Left colon (tissue), 2 donors: Measurements from ENCODE around the gene PLBD2. TPM values are rescaled to one million over a fixed set of nuclear protein-coding genes. Genes with fewer than 3 reads are reported as not detected.

Experiments
- ATAC-seq: fragments of 200-7000 bp; cut with Tn5 transposase; one replicate; pipeline ENCODE4 v1.9.1; 2020; ENCODE audit warnings: mild to moderate bottlenecking, moderate library complexity
- DNase-seq, 2 donors: peaks; one replicate each; pipeline ENCODE4 v3.0.0-alpha.2; 2020
- intact Hi-C, 2 donors: fragments of 100-400 bp; cut with DNase I in 1 of 2; cut with micrococcal nuclease in 1 of 2; formaldehyde crosslinking; loops; one replicate each; pipeline versions ENCODE4 v1.11.2 to v1.14.0; 2022; cut with DNase I, micrococcal nuclease
- long read RNA-seq: library from polyadenylated mRNA; unstranded; transcript quantifications from one replicate; pipeline ENCODE4 v2.0.0, GENCODE V29; 2021
- total RNA-seq, 2 donors: library from RNA; stranded (reverse); fragmentation: NEBNext Ultra II Directional; extraction: Animal tissue kit (Norgen Biotek cat#: 25700); gene quantifications; one replicate each; pipeline ENCODE4 v1.2.1, GENCODE V29; 2021
- donor health status: DM: no; HTN: no; CAD: no.
- donor health status: DM: yes; HTN: yes; CAD: no.

Gene PLBD2
- total RNA-seq, result 10 to 100 TPM; 17.7 to 23.5 TPM
- long read RNA-seq, full-length matches to known transcripts, result 7 of 10 reads
- long read RNA-seq, partial matches to known transcripts, result 1 of 10 reads
- long read RNA-seq, other reads (novel, unspliced or antisense), result 2 of 10 reads

- intact Hi-C loops, result no loop called here
- ATAC-seq (peak; percentile 96), DNase-seq (peak; percentile 95 to 96)
These were observed at the start of gene PLBD2 for GRCh38 chr12:113358381-113359132. PLBD2 (plus strand) TSS chr12:113358587; CDS start chr12:113358601, 14 bp downstream.

- ATAC-seq (peak; percentile 45), DNase-seq (no peak)
- intact Hi-C loops, result loop anchor here in 1 of 2 donors (5.0 kb wide), 1 partner anchor 117 kb away; no protein-coding TSS in a partner anchor
These were observed 47.9 kb upstream of the PLBD2 start for GRCh38 chr12:113310489-113310888.

GRCh38 chr12:113314121-113314529 is 44.3 kb upstream of the PLBD2 start:
- ATAC-seq (no peak), DNase-seq (no peak)
- intact Hi-C loops, result loop anchor here in 1 of 2 donors (5.0 kb wide), 1 partner anchor 113 kb away; no protein-coding TSS in a partner anchor

- DNase-seq (no peak), ATAC-seq (no peak)
- intact Hi-C loops, result no loop called here
These were observed 43.0 kb upstream of the PLBD2 start for GRCh38 chr12:113315358-113315757.

- intact Hi-C loops, result no loop called here
- ATAC-seq, result no peak
- no peak for DNase-seq
These were observed 42.2 kb upstream of the PLBD2 start for GRCh38 chr12:113316155-113316554.

GRCh38 chr12:113317122-113317521 is 41.3 kb upstream of the PLBD2 start:
- no peak for ATAC-seq
- intact Hi-C loops, result no loop called here
- no peak for DNase-seq

- DNase-seq (no peak), ATAC-seq (no peak)
- intact Hi-C loops, result no loop called here
These were observed 40.2 kb upstream of the PLBD2 start for GRCh38 chr12:113318046-113318656.

- intact Hi-C loops, result no loop called here
- DNase-seq (no peak), ATAC-seq (no peak)
These were observed 39.3 kb upstream of the PLBD2 start for GRCh38 chr12:113318900-113319628.

- intact Hi-C loops, result no loop called here
- no peak for DNase-seq
- ATAC-seq, result no peak
These were observed 38.0 kb upstream of the PLBD2 start for GRCh38 chr12:113320401-113320800.

GRCh38 chr12:113322343-113322742 is 36.0 kb upstream of the PLBD2 start:
- DNase-seq, result no peak
- no peak for ATAC-seq
- intact Hi-C loops, result no loop called here

- ATAC-seq, result no peak
- DNase-seq, result no peak
- intact Hi-C loops, result no loop called here
These were observed 32.5 kb upstream of the PLBD2 start for GRCh38 chr12:113325916-113326315.

- intact Hi-C loops, result no loop called here
- no peak for DNase-seq
These were observed 31.5 kb upstream of the PLBD2 start for GRCh38 chr12:113326775-113327395.

GRCh38 chr12:113328368-113328889 is 30.0 kb upstream of the PLBD2 start:
- intact Hi-C loops, result no loop called here
- ATAC-seq, result no peak
- no peak for DNase-seq

More at GRCh38 chr12:113326775-113327395, 31.5 kb upstream of the PLBD2 start:
- ATAC-seq, result no peak

GRCh38 chr12:113329022-113329790 is 29.2 kb upstream of the PLBD2 start:
- intact Hi-C loops, result no loop called here
- DNase-seq (no peak), ATAC-seq (no peak)

GRCh38 chr12:113329791-113330417 is 28.5 kb upstream of the PLBD2 start:
- intact Hi-C loops, result no loop called here
- no peak for DNase-seq
- ATAC-seq, result no peak

GRCh38 chr12:113330505-113330904 is 27.9 kb upstream of the PLBD2 start:
- ATAC-seq (no peak), DNase-seq (no peak)
- intact Hi-C loops, result no loop called here

- DNase-seq (no peak), ATAC-seq (no peak)
- intact Hi-C loops, result no loop called here
These were observed 25.5 kb upstream of the PLBD2 start for GRCh38 chr12:113332688-113333417.
